ENCODE data around the gene TMED1. TPM values are rescaled to one million over a fixed set of nuclear protein-coding genes. Genes with fewer than 3 reads are reported as not detected.

Gene TMED1
- total and polyA plus RNA-seq, 2 of the 8 experiments (the other 6 are each of a cell fraction or from before 2014, with no cell fraction given) = 26.9 to 31.9 TPM

DNA sequence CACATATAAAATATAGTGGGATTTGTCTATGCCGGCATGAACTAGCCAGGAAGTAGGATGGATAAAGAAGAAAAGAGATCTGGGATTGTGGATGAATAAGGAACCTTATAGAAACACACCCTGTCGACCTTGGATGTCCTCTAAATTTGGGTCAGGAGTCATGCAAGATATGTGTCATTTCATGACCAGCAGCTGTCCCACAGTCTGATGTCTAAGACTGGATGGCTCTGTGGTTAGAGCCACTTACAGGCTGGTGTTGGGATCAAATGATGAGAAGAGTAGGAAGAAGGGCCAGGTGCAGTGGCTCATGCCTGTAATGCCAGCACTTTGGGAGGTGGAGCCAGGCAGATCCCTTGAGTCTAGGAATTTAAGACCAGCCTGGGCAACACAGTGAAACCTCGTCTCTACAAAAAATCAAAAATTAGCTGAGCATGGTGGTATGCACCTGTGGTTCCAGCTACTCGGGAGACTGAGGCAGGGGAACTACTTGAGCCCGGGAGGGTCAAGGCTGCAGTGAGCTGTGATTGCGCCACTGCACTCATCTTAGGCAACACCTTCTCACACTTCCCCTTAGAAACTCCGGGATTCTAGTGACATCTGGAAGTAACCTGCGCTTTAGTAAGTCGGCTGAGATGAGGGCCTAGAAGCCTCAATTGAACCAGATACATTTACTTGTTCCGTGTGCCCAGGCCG, 30.8 kb downstream of the TMED1 start:
- POLR2A ChIA-PET (ENCODE audit: partially characterized antibody) = no interaction called here
- H3K79me2 ChIP-seq (ENCODE audit: control insufficient read depth in 1 of 2, insufficient read depth in 2 of 2, low read length in 2 of 2) = no peaks in the 10 kb centered on the region
- H3K36me3 ChIP-seq (ENCODE audit: control insufficient read depth in 2 of 4, insufficient read depth in 4 of 4, low read length in 3 of 4) = peaks cover 0 to 24% (median 10%) of the 10 kb centered on the region in 4 experiments; a peak in 5 of 8 replicates
- TF ChIP-seq, protein P1, sequence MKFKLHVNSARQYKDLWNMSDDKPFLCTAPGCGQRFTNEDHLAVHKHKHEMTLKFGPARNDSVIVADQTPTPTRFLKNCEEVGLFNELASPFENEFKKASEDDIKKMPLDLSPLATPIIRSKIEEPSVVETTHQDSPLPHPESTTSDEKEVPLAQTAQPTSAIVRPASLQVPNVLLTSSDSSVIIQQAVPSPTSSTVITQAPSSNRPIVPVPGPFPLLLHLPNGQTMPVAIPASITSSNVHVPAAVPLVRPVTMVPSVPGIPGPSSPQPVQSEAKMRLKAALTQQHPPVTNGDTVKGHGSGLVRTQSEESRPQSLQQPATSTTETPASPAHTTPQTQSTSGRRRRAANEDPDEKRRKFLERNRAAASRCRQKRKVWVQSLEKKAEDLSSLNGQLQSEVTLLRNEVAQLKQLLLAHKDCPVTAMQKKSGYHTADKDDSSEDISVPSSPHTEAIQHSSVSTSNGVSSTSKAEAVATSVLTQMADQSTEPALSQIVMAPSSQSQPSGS (IDR thresholded peaks at IDR 0.05; ENCODE audit: low read length) = no peak
- TF ChIP-seq, protein P2, sequence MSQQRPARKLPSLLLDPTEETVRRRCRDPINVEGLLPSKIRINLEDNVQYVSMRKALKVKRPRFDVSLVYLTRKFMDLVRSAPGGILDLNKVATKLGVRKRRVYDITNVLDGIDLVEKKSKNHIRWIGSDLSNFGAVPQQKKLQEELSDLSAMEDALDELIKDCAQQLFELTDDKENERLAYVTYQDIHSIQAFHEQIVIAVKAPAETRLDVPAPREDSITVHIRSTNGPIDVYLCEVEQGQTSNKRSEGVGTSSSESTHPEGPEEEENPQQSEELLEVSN (IDR thresholded peaks at IDR 0.05) = no peak
- TF ChIP-seq, protein P3, sequence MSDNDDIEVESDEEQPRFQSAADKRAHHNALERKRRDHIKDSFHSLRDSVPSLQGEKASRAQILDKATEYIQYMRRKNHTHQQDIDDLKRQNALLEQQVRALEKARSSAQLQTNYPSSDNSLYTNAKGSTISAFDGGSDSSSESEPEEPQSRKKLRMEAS (IDR thresholded peaks at IDR 0.05) = no peak
- TF ChIP-seq BCL11A (IDR thresholded peaks at IDR 0.05; ENCODE audit: low read depth in 2 of 2, low read length in 2 of 2) (no peak), BRCA1 (IDR thresholded peaks at IDR 0.05; ENCODE audit: low read depth, low read length) (no peak), TEAD4 (IDR thresholded peaks at IDR 0.05; ENCODE audit: low read depth, low read length) (no peak), CTBP2 (IDR thresholded peaks at IDR 0.05; ENCODE audit: borderline replicate concordance, insufficient read depth, insufficient read length, low read length) (no peak), SIRT6 (IDR thresholded peaks at IDR 0.05; ENCODE audit: low read length) (no peak), POLR2A (IDR thresholded peaks at IDR 0.05; ENCODE audit: control extremely low read depth in 1 of 2, low read depth in 2 of 2, low read length in 2 of 2) (no peak), EZH2 (IDR thresholded peaks at IDR 0.05; ENCODE audit: low read depth, low read length, severe bottlenecking) (no peak)

More for the DNA sequence above, 30.8 kb downstream of the TMED1 start:
- H2BK5ac ChIP-seq (ENCODE audit: low read depth, low read length) = no peak overlapping the region
- H3K4me2 ChIP-seq (ENCODE audit: insufficient read depth in 1 of 2, low read depth in 2 of 2, low read length in 2 of 2) = no peak overlapping the region
- H3K27ac ChIP-seq (ENCODE audit: low read depth, low read length) = no peak overlapping the region
- H3K23me2 ChIP-seq (ENCODE audit: low read depth, low read length) = no peaks in the 10 kb centered on the region
- no peaks in the 10 kb centered on the region for H3K9me3 ChIP-seq (ENCODE audit: insufficient read depth in 2 of 2, low read depth in 1 of 2, low read length in 1 of 2)
- no peak overlapping the region for H3K14ac ChIP-seq (ENCODE audit: insufficient read length)
- no peak overlapping the region for H2BK120ac ChIP-seq (replicated peaks; ENCODE audit: low read depth, low read length)
- no peak overlapping the region for H3K4me3 ChIP-seq (ENCODE audit: extremely low read depth in 1 of 4, insufficient read depth in 2 of 4, low read depth in 3 of 4, low read length in 4 of 4)
- no peak overlapping the region for H2AFZ ChIP-seq (ENCODE audit: low read length)
- H4K20me1 ChIP-seq (replicated peaks in 1 of 2; ENCODE audit: control insufficient read depth in 1 of 2, insufficient read depth in 2 of 2, low read length in 2 of 2) = peaks cover 0 to 3% of the 10 kb centered on the region in 2 experiments
- DNase-seq (ENCODE audit: low read depth in 1 of 2, low spot score in 2 of 2) = no peak
- no peak overlapping the region for H4K91ac ChIP-seq (replicated peaks; ENCODE audit: insufficient read length, low read length)
- H4K5ac ChIP-seq (ENCODE audit: insufficient read length, low read depth, low read length) = no peak overlapping the region
- no peak overlapping the region for H3K4ac ChIP-seq (replicated peaks; ENCODE audit: insufficient read length, low read depth, low read length)
- no peak overlapping the region for H3K56ac ChIP-seq (replicated peaks; ENCODE audit: insufficient read length, low read depth, low read length)
- FAIRE-seq = no peak
- H3K9ac ChIP-seq (replicated peaks in 1 of 4; ENCODE audit: extremely low read depth in 1 of 4, low read depth in 3 of 4, low read length in 3 of 4) = no peak overlapping the region
- H3K4me1 ChIP-seq (replicated peaks in 1 of 4; ENCODE audit: control insufficient read depth in 3 of 4, insufficient read depth in 4 of 4, low read length in 3 of 4) = no peaks in the 10 kb centered on the region
- H3K79me1 ChIP-seq (ENCODE audit: low read depth, low read length) = no peaks in the 10 kb centered on the region
- no peak overlapping the region for H2BK15ac ChIP-seq (ENCODE audit: low read length)
- no peak overlapping the region for H2BK20ac ChIP-seq (ENCODE audit: low read length)
- no peak overlapping the region for H3K18ac ChIP-seq (ENCODE audit: extremely low read depth, low read length)
- no peak overlapping the region for H2AK5ac ChIP-seq (ENCODE audit: low read depth, low read length)
- H2BK12ac ChIP-seq (ENCODE audit: low read depth, low read length) = no peak overlapping the region
- WGBS, 2 experiments (ENCODE audit: extremely low coverage in 1 of 2, insufficient coverage in 1 of 2, insufficient read length in 1 of 2, insufficient replicate concordance in 2 of 2, low coverage in 1 of 2, low lambda C conversion rate in 2 of 2, missing lambda C conversion rate in 1 of 2) = 91% methylated on average over 11 of the region's 11 CpGs; no CpG with 5 or more reads in 1 of the 2 experiments
- CTCF ChIA-PET (ENCODE audit: partially characterized antibody) = interaction anchor here (0.8 to 1.4 kb wide), 4 partner anchors 9 to 52 kb away, joined by 3 to 4 read pairs (median 4); no protein-coding TSS in a partner anchor
- H3K23ac ChIP-seq (ENCODE audit: insufficient read length) = no peak overlapping the region
- H3K27me3 ChIP-seq (replicated peaks in 1 of 4; ENCODE audit: control insufficient read depth in 3 of 4, extremely low read depth in 1 of 4, insufficient read depth in 3 of 4, low read length in 3 of 4) = no peaks in the 10 kb centered on the region
- peak overlapping the region; percentile 66; the same call in 1 of the 2 replicates for H4K8ac ChIP-seq (ENCODE audit: extremely low read depth, insufficient read depth, low read length)
